Large intestine (tissue), 3 donors: Measurements from ENCODE around the gene JADE2. TPM values are rescaled to one million over a fixed set of nuclear protein-coding genes. Genes with fewer than 3 reads are reported as not detected.
"Not testable (repeated sequence)": the region's sequence is repeated elsewhere in the genome, so short reads cannot be mapped to it uniquely, and the experiment has no call there.

ENCODE experiments used
- DNase-seq, 2 donors: peaks; one replicate each; pipeline versions ENCODE4 v3.0.0 to v3.0.0-alpha.2; 2013
- H3K27ac ChIP-seq: one replicate; pipeline ENCODE4 v1.5.1; 2013; ENCODE audit warnings: low read length
- H3K27me3 ChIP-seq: 2 replicates; pipeline ENCODE4 v1.6.1; 2013; ENCODE audit warnings: low read length; ENCODE audit not compliant: control insufficient read depth, insufficient read depth
- H3K36me3 ChIP-seq: 2 replicates; pipeline ENCODE4 v1.6.1; 2013; ENCODE audit warnings: low read length; ENCODE audit not compliant: control insufficient read depth, insufficient read depth
- H3K4me1 ChIP-seq: one replicate; pipeline ENCODE4 v1.6.1; 2013; ENCODE audit warnings: low read length; ENCODE audit not compliant: control insufficient read depth, insufficient read depth
- H3K4me3 ChIP-seq: one replicate; pipeline ENCODE4 v1.5.1; 2013; ENCODE audit warnings: low read length
- H3K9me3 ChIP-seq: one replicate; pipeline ENCODE4 v1.6.1; 2013; ENCODE audit warnings: mild to moderate bottlenecking, low read depth, low read length, moderate library complexity; ENCODE audit not compliant: control insufficient read depth
- WGBS: methylation state at CpG from one replicate; pipeline ENCODE4 v1.1.5; 2013; ENCODE audit warnings: low lambda C conversion rate; ENCODE audit not compliant: insufficient coverage; 5-methylcytosine and 5-hydroxymethylcytosine counted together
- polyA plus RNA-seq: library from polyadenylated mRNA; unstranded; fragments of 120-200 nt; gene quantifications from one replicate; pipeline ENCODE4 v1.2.1, GENCODE V29; 2013

The JADE2 gene
- polyA plus RNA-seq, 1 donor: 29.9 TPM

DNA sequence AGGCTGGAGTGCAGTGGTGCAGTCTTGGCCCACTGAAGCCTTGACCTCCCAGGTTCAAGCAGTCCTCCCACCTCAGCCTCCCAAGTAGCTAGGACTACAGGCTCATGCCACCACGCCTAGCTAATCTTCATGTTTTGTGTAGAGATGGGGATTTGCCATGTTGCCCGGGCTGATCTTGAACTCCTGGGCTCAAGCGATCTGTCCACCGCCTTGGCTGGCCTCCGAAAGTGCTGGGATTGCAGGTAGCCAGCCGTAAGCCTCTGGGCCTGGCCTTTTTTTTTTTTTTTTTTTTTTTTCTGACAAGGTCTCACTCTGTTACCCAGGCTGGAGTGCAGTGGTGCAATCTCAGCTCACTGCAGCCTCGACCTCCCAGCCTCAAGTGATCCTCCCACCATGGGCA lies 27.2 kb downstream of the JADE2 start:
- WGBS: no CpG with 5 or more reads among the region's 7 CpGs
- peaks cover 72% of the 10 kb centered on the region for H3K36me3 ChIP-seq
- not testable (repeated sequence) for H3K27me3 ChIP-seq, H3K9me3 ChIP-seq, DNase-seq, H3K4me3 ChIP-seq, H3K27ac ChIP-seq
- peaks cover 11% of the 10 kb centered on the region for H3K4me1 ChIP-seq

DNA sequence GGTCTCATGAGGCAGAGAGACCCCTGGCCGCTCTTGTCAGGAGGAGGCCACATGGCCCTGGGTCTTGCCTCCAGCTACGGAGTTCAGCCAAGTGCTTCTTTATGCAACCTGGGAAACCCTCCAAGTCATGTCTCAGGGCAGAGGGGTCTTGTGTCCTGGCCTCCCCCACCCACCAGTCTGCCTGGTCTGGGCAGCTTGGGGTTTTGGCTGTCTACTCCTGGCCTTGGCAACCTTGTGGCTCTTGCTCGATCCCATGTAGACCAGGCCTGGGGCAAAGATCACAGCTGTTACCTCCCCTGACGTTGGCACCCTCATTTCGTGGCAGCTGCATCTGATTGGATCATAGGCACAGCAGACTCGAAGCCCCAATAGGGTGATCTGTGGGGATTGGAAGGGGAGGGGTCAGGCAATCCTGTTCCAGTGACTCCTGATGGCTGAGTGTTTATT lies 28.4 kb downstream of the JADE2 start:
- H3K27me3 ChIP-seq: no peaks in the 10 kb centered on the region
- H3K36me3 ChIP-seq: peaks cover 63% of the 10 kb centered on the region
- H3K4me3 ChIP-seq: no peak overlapping the region
- no peaks in the 10 kb centered on the region for H3K9me3 ChIP-seq
- no CpG with 5 or more reads among the region's 6 CpGs for WGBS
- peaks cover 11% of the 10 kb centered on the region for H3K4me1 ChIP-seq
- DNase-seq: no peak
- no peak overlapping the region for H3K27ac ChIP-seq

DNA sequence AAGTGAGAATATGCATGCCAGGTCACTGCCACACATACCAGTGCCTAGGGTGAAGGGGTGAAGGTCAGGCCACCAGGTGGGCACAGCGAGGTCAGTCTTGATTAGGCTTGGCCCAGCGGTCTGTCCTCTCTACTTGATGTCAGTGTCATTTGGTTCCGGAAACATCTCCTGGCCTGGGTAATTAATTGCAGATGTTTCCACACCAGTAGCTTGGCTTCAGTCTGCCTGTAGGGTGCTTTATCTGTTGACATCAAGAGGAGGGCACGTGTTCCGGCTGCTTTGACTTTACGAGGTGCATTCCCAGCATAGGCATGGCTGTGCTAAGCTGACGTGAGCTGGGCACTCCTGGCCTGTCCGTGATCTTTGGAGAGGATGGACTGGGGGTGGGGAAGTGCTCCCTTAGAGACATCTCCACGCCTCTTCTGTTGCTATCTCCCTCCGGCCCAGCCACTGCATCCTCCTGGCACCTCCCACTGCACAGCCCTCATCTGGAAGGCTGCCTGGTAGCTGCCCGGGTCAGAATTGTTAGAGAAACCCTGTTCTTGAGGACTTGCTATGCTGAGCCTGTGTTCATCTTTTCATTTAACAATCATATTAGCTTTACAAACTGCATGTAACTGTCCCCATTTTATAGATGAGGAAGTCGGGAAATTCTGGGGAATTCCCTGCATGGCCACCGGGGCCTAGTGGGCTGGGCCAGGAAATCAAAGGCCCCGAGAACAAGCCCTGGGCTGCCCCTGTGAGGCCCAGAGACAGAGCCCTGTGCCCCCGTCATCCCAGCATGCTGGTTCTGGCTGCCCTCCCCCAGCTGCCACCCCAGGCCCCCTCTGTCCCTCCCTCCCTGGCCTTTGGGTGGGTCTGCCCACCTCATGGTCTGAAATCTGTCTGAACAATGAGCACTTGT lies 29.1 kb downstream of the JADE2 start:
- no peaks in the 10 kb centered on the region for H3K9me3 ChIP-seq
- no peaks in the 10 kb centered on the region for H3K27me3 ChIP-seq
- peaks cover 66% of the 10 kb centered on the region for H3K36me3 ChIP-seq
- peak; percentile 33 to 41 for DNase-seq
- no peak overlapping the region for H3K4me3 ChIP-seq
- H3K4me1 ChIP-seq: peaks cover 11% of the 10 kb centered on the region
- no CpG with 5 or more reads among the region's 15 CpGs for WGBS
- H3K27ac ChIP-seq: peak overlapping the region; percentile 29

DNA sequence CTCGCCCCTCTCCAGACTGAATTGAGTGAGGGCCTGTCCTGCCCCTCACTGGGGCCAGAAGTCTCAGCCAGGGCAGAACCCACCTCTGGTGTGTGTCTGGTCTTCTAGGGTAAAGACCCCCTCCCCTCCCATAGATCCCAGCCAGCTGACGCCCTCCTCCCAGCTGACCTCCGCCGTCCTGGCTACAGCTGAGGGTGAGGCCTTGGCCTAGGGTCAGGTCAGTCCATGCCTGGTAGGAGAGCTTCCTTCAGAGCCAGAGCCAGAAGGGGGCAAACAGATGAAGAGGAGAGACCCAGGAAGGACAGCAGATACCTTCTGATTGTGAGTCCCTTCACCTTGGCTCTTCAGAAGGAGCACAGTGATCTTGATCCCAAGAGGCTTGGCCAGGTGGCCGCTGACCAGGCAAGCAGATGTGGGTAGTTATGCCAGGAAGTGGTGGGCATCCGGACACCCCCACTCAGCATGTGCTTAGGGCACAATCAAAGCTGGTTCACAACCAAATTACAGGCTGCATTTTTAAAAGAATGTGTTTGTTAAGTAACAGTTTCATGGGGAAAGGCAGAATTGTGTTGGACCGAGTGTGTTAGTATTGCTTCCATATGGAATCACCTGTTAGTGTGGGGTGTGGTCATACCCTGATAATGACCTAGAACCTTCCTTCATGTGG lies 29.9 kb downstream of the JADE2 start:
- DNase-seq: no peak
- Histone ChIP-seq H3K36me3 (peaks cover 68% of the 10 kb centered on the region), H3K27ac (peak overlapping the region; percentile 29), H3K4me1 (peaks cover 11% of the 10 kb centered on the region), H3K4me3 (no peak overlapping the region), H3K27me3 (no peaks in the 10 kb centered on the region), H3K9me3 (no peaks in the 10 kb centered on the region)
- no CpG with 5 or more reads among the region's 7 CpGs for WGBS

DNA sequence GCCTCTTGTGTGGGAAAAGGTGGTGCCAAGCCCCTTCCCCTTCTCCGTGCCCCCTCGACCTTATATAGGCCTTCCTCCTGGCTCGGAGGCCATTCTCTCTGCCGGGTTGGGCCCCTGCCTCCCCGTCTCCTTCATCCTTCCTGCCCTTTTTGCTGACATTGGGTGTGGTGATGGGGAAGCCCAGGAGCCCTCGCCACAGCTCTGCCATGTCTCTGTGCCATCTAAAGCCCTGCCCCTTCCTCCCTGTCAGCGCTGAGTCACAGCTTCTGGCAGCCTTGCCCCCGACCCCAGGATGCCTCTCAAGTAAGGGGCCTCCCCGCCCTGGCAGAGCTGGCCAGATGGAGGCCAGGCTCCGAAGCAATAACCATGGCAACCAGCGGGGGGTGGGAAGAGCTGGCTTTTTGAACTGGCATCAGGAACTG lies 30.4 kb downstream of the JADE2 start:
- no peak overlapping the region for H3K4me3 ChIP-seq
- no CpG with 5 or more reads among the region's 11 CpGs for WGBS
- peak in 1 of 2 donors; percentile 42 for DNase-seq
- no peak overlapping the region for H3K27ac ChIP-seq
- H3K27me3 ChIP-seq: no peaks in the 10 kb centered on the region
- no peaks in the 10 kb centered on the region for H3K9me3 ChIP-seq
- H3K4me1 ChIP-seq: peaks cover 11% of the 10 kb centered on the region
- peaks cover 68% of the 10 kb centered on the region for H3K36me3 ChIP-seq

DNA sequence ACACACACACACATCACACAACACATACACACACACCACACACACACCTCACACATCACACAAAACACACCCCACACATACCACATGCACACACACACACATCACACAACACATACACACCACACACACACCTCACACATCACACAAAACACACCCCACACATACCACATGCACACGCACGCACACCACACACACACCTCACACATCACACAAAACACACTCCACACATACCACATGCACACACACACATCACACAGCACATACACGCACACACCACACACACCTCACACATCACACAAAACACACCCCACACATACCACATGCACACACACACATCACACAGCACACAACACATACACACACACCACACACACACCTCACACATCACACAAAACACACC lies 31.1 kb downstream of the JADE2 start:
- H3K4me3 ChIP-seq, H3K9me3 ChIP-seq, H3K27me3 ChIP-seq, DNase-seq, H3K27ac ChIP-seq: not testable (repeated sequence)
- Histone ChIP-seq H3K4me1 (peaks cover 11% of the 10 kb centered on the region), H3K36me3 (peaks cover 75% of the 10 kb centered on the region)
- no CpG with 5 or more reads among the region's 3 CpGs for WGBS

DNA sequence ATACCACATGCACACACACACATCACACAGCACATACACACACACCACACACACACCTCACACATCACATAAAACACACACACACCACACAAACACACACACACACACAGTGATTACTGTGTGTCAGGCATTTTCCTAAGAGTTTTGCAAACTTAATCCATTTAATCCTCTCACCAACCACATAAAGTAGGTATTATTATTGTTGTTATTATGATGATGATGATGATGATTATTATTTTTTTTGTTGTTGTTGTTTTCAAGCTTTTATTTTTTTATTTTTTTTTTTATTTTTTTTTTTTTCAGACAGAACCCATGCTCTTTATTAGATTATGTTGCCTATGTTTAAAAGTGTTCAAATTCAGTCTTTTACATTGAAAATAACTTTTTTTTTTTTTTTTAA lies 31.5 kb downstream of the JADE2 start:
- H3K9me3 ChIP-seq: no peaks in the 10 kb centered on the region
- peaks cover 75% of the 10 kb centered on the region for H3K36me3 ChIP-seq
- peaks cover 11% of the 10 kb centered on the region for H3K4me1 ChIP-seq
- no peak for DNase-seq
- no peak overlapping the region for H3K27ac ChIP-seq
- H3K27me3 ChIP-seq: no peaks in the 10 kb centered on the region
- H3K4me3 ChIP-seq: no peak overlapping the region

DNA sequence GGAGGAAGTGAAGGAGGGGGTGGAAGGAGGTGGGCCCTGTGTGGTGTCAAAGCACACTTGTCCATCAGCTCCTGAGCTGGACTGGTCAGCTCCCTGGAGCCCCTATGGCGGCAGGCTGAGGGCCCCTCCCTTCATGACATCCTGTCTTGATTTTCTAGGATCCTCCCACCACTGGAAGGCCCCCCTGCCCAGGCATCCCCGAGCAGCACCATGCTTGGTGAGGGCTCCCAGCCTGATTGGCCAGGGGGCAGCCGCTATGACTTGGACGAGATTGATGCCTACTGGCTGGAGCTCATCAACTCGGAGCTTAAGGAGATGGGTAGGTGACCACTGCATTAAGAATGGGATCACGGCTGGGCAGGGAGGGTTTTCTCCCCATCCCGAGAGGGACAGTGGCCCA lies 34.2 kb downstream of the JADE2 start:
- H3K9me3 ChIP-seq: no peaks in the 10 kb centered on the region
- H3K27ac ChIP-seq: no peak overlapping the region
- no peak for DNase-seq
- peaks cover 8% of the 10 kb centered on the region for H3K4me1 ChIP-seq
- no peak overlapping the region for H3K4me3 ChIP-seq
- peaks cover 78% of the 10 kb centered on the region for H3K36me3 ChIP-seq
- no peaks in the 10 kb centered on the region for H3K27me3 ChIP-seq
- no CpG with 5 or more reads among the region's 7 CpGs for WGBS

DNA sequence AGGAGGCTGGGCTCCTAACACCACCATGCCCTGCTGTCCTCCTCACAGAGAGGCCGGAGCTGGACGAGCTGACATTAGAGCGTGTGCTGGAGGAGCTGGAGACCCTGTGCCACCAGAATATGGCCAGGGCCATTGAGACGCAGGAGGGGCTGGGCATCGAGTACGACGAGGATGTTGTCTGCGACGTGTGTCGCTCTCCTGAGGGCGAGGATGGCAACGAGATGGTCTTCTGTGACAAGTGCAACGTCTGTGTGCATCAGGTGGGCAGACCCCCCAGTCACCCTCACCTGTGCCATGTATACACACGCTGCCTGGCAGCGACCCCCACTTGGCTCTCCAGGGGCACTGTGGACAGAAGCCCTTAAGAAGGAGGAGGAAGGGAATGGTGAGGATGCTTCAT lies 35.2 kb downstream of the JADE2 start:
- peaks cover 76% of the 10 kb centered on the region for H3K36me3 ChIP-seq
- no peaks in the 10 kb centered on the region for H3K9me3 ChIP-seq
- WGBS: no CpG with 5 or more reads among the region's 15 CpGs
- H3K4me1 ChIP-seq: no peaks in the 10 kb centered on the region
- no peak overlapping the region for H3K4me3 ChIP-seq
- no peaks in the 10 kb centered on the region for H3K27me3 ChIP-seq
- no peak overlapping the region for H3K27ac ChIP-seq
- no peak for DNase-seq

DNA sequence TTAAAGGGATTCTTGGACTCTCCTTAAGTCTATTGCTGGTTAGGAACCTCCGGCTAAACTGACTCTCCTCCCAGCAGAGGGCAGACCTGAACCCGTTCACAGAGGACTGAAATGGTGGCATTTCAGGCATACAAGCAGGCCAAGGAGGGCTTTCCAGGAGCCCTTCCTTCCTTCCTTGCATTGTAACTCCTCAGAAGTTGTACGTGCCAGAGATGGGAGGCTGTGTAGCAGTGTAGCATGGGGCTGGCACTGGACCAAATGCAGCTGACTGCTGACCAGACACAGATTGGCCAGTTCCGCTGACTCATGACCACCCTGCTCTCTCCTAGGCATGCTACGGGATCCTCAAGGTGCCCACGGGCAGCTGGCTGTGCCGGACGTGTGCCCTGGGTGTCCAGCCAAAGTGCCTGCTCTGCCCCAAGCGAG lies 36.4 kb downstream of the JADE2 start:
- H3K4me1 ChIP-seq: no peaks in the 10 kb centered on the region
- no peaks in the 10 kb centered on the region for H3K27me3 ChIP-seq
- H3K9me3 ChIP-seq: no peaks in the 10 kb centered on the region
- H3K36me3 ChIP-seq: peaks cover 80% of the 10 kb centered on the region
- H3K27ac ChIP-seq: no peak overlapping the region
- no CpG with 5 or more reads among the region's 9 CpGs for WGBS
- DNase-seq: no peak
- H3K4me3 ChIP-seq: no peak overlapping the region
